ENCODE results near the gene LRBA.
"Not testable (repeated sequence)": the region's sequence is repeated elsewhere in the genome, so short reads cannot be mapped to it uniquely, and the experiment has no call there.

The LRBA gene

GRCh38 chr4:150570862-150571261 lies 444.2 kb downstream of the LRBA start:
- peaks cover 11% of the 10 kb centered on the region for H3K4me1 Mint-ChIP-seq (ENCODE audit: low read depth)

GRCh38 chr4:150569998-150570535 lies 445.0 kb downstream of the LRBA start:
- Mint-ChIP-seq H3K27me3 (no peaks in the 10 kb centered on the region), H3K9me3 (ENCODE audit: low read depth) (no peaks in the 10 kb centered on the region), H3K4me1 (ENCODE audit: low read depth) (peaks cover 11% of the 10 kb centered on the region), H3K27ac (no peak overlapping the region), H3K36me3 (peaks cover 16% of the 10 kb centered on the region), H3K4me3 (no peak overlapping the region)

More at GRCh38 chr4:150570862-150571261, 444.2 kb downstream of the LRBA start:
- Mint-ChIP-seq H3K9me3 (ENCODE audit: low read depth) (no peaks in the 10 kb centered on the region), H3K4me3 (no peak overlapping the region), H3K27ac (no peak overlapping the region), H3K27me3 (no peaks in the 10 kb centered on the region), H3K36me3 (peaks cover 18% of the 10 kb centered on the region)

- Mint-ChIP-seq H3K27ac (no peak overlapping the region), H3K4me3 (no peak overlapping the region), H3K9me3 (ENCODE audit: low read depth) (no peaks in the 10 kb centered on the region), H3K36me3 (peaks cover 22% of the 10 kb centered on the region), H3K27me3 (no peaks in the 10 kb centered on the region), H3K4me1 (ENCODE audit: low read depth) (peaks cover 7% of the 10 kb centered on the region)
These were observed 445.6 kb downstream of the LRBA start for GRCh38 chr4:150569384-150569987.

- H3K4me1 Mint-ChIP-seq (ENCODE audit: low read depth) = no peaks in the 10 kb centered on the region
- H3K27ac Mint-ChIP-seq = no peak overlapping the region
- no peaks in the 10 kb centered on the region for H3K27me3 Mint-ChIP-seq
- H3K36me3 Mint-ChIP-seq = peaks cover 27% of the 10 kb centered on the region
- H3K4me3 Mint-ChIP-seq = no peak overlapping the region
- H3K9me3 Mint-ChIP-seq (ENCODE audit: low read depth) = no peaks in the 10 kb centered on the region
These were observed 448.0 kb downstream of the LRBA start for GRCh38 chr4:150567070-150567469.

GRCh38 chr4:150564967-150565366 lies 450.1 kb downstream of the LRBA start:
- not testable (repeated sequence) for H3K9me3 Mint-ChIP-seq (ENCODE audit: low read depth); H3K4me1 Mint-ChIP-seq (ENCODE audit: low read depth); H3K4me3 Mint-ChIP-seq; H3K27me3 Mint-ChIP-seq; H3K27ac Mint-ChIP-seq
- peaks cover 31% of the 10 kb centered on the region for H3K36me3 Mint-ChIP-seq

- peaks cover 33% of the 10 kb centered on the region for H3K36me3 Mint-ChIP-seq
- H3K27ac Mint-ChIP-seq = no peak overlapping the region
- no peak overlapping the region for H3K4me3 Mint-ChIP-seq
- no peaks in the 10 kb centered on the region for H3K9me3 Mint-ChIP-seq (ENCODE audit: low read depth)
- no peaks in the 10 kb centered on the region for H3K27me3 Mint-ChIP-seq
- H3K4me1 Mint-ChIP-seq (ENCODE audit: low read depth) = no peaks in the 10 kb centered on the region
These were observed 452.3 kb downstream of the LRBA start for GRCh38 chr4:150562751-150563150.

- H3K4me3 Mint-ChIP-seq = no peak overlapping the region
- no peaks in the 10 kb centered on the region for H3K27me3 Mint-ChIP-seq
- H3K36me3 Mint-ChIP-seq = peaks cover 34% of the 10 kb centered on the region
- no peaks in the 10 kb centered on the region for H3K9me3 Mint-ChIP-seq (ENCODE audit: low read depth)
- no peak overlapping the region for H3K27ac Mint-ChIP-seq
- no peaks in the 10 kb centered on the region for H3K4me1 Mint-ChIP-seq (ENCODE audit: low read depth)
These were observed 452.8 kb downstream of the LRBA start for GRCh38 chr4:150562250-150562649.

GRCh38 chr4:150561143-150561737 lies 453.8 kb downstream of the LRBA start:
- peaks cover 3% of the 10 kb centered on the region for H3K9me3 Mint-ChIP-seq (ENCODE audit: low read depth)
- no peak overlapping the region for H3K4me3 Mint-ChIP-seq
- H3K27ac Mint-ChIP-seq = no peak overlapping the region
- peaks cover 37% of the 10 kb centered on the region for H3K36me3 Mint-ChIP-seq
- H3K27me3 Mint-ChIP-seq = no peaks in the 10 kb centered on the region
- no peaks in the 10 kb centered on the region for H3K4me1 Mint-ChIP-seq (ENCODE audit: low read depth)

- H3K4me1 Mint-ChIP-seq (ENCODE audit: low read depth) = not testable (repeated sequence)
These were observed 457.3 kb downstream of the LRBA start for GRCh38 chr4:150557811-150558210.

GRCh38 chr4:150547154-150547838 lies 467.8 kb downstream of the LRBA start:
- Mint-ChIP-seq H3K4me1 (ENCODE audit: low read depth) (no peaks in the 10 kb centered on the region), H3K9me3 (ENCODE audit: low read depth) (no peaks in the 10 kb centered on the region), H3K27me3 (no peaks in the 10 kb centered on the region), H3K27ac (no peak overlapping the region), H3K4me3 (no peak overlapping the region), H3K36me3 (peaks cover 8% of the 10 kb centered on the region)

More at GRCh38 chr4:150557811-150558210, 457.3 kb downstream of the LRBA start:
- H3K36me3 Mint-ChIP-seq = peaks cover 38% of the 10 kb centered on the region
- peaks cover 16% of the 10 kb centered on the region for H3K9me3 Mint-ChIP-seq (ENCODE audit: low read depth)
- H3K4me3 Mint-ChIP-seq, H3K27me3 Mint-ChIP-seq, H3K27ac Mint-ChIP-seq: not testable (repeated sequence)

GRCh38 chr4:150546286-150546685 lies 468.8 kb downstream of the LRBA start:
- Mint-ChIP-seq H3K27me3 (no peaks in the 10 kb centered on the region), H3K36me3 (peaks cover 5% of the 10 kb centered on the region), H3K4me3 (no peak overlapping the region), H3K4me1 (ENCODE audit: low read depth) (no peaks in the 10 kb centered on the region), H3K27ac (no peak overlapping the region), H3K9me3 (ENCODE audit: low read depth) (no peaks in the 10 kb centered on the region)

- Mint-ChIP-seq H3K36me3 (peaks cover 6% of the 10 kb centered on the region), H3K4me1 (ENCODE audit: low read depth) (no peaks in the 10 kb centered on the region), H3K27ac (no peak overlapping the region), H3K27me3 (no peaks in the 10 kb centered on the region), H3K9me3 (ENCODE audit: low read depth) (no peaks in the 10 kb centered on the region), H3K4me3 (no peak overlapping the region)
These were observed 472.0 kb downstream of the LRBA start for GRCh38 chr4:150543042-150543441.

GRCh38 chr4:150541681-150542080 lies 473.4 kb downstream of the LRBA start:
- no peak overlapping the region for H3K4me3 Mint-ChIP-seq
- no peak overlapping the region for H3K27ac Mint-ChIP-seq
- peaks cover 10% of the 10 kb centered on the region for H3K36me3 Mint-ChIP-seq
- no peaks in the 10 kb centered on the region for H3K27me3 Mint-ChIP-seq
- no peaks in the 10 kb centered on the region for H3K4me1 Mint-ChIP-seq (ENCODE audit: low read depth)
- no peaks in the 10 kb centered on the region for H3K9me3 Mint-ChIP-seq (ENCODE audit: low read depth)

- H3K9me3 Mint-ChIP-seq (ENCODE audit: low read depth) = no peaks in the 10 kb centered on the region
- no peak overlapping the region for H3K4me3 Mint-ChIP-seq
- no peaks in the 10 kb centered on the region for H3K4me1 Mint-ChIP-seq (ENCODE audit: low read depth)
- H3K36me3 Mint-ChIP-seq = peaks cover 10% of the 10 kb centered on the region
- no peak overlapping the region for H3K27ac Mint-ChIP-seq
- no peaks in the 10 kb centered on the region for H3K27me3 Mint-ChIP-seq
These were observed 474.1 kb downstream of the LRBA start for GRCh38 chr4:150540959-150541360.

GRCh38 chr4:150540536-150540935 lies 474.5 kb downstream of the LRBA start:
- no peak overlapping the region for H3K27ac Mint-ChIP-seq
- H3K4me1 Mint-ChIP-seq (ENCODE audit: low read depth) = no peaks in the 10 kb centered on the region
- H3K4me3 Mint-ChIP-seq = no peak overlapping the region
- peaks cover 10% of the 10 kb centered on the region for H3K36me3 Mint-ChIP-seq
- no peaks in the 10 kb centered on the region for H3K9me3 Mint-ChIP-seq (ENCODE audit: low read depth)
- H3K27me3 Mint-ChIP-seq = no peaks in the 10 kb centered on the region

Data from activated naive CD8-positive, alpha-beta T cell (primary cell).